OCI-LY3 (cell line): ENCODE data around the gene AMACR.

Source experiments
- H2AFZ ChIP-seq: fragments of 200-600, 300-600 bp; shearing (Covaris generic); 2 replicates; pipeline ENCODE4 v1.6.0; 2014; ENCODE audit warnings: antibody characterized with exemption, low read depth, low read length
- H3K27ac ChIP-seq: fragments of 200-600, 300-600 bp; sonication (generic); 2 replicates; pipeline ENCODE4 v1.5.1; 2014; ENCODE audit warnings: mild to moderate bottlenecking, low read length, moderate library complexity, mixed read lengths
- H3K27me3 ChIP-seq: fragments of 200-600, 300-600 bp; sonication (generic); 2 replicates; pipeline ENCODE4 v1.6.1; 2014; ENCODE audit warnings: low read depth, low read length, mixed read lengths
- H3K36me3 ChIP-seq: fragments of 200-600, 300-600 bp; sonication (generic); replicated peaks from 2 replicates; pipeline ENCODE3; 2014; ENCODE audit warnings: low read depth, low read length, mixed read lengths
- H3K4me1 ChIP-seq: fragments of 300-600, 200-600 bp; sonication (generic); 2 replicates; pipeline ENCODE4 v1.6.1; 2014; ENCODE audit warnings: low read length, mixed read lengths
- H3K4me2 ChIP-seq: fragments of 200-600, 300-600 bp; sonication (generic); 2 replicates; pipeline ENCODE4 v1.6.1; 2014; ENCODE audit warnings: low read length, mixed read lengths
- H3K4me3 ChIP-seq: fragments of 300-600, 200-600 bp; sonication (generic); 2 replicates; pipeline ENCODE4 v1.5.1; 2014; ENCODE audit warnings: antibody characterized with exemption, mild to moderate bottlenecking, low read length, moderate library complexity
- H3K79me2 ChIP-seq: fragments of 300-600, 200-600 bp; shearing (Covaris generic); 2 replicates; pipeline ENCODE4 v1.6.1; 2014; ENCODE audit warnings: mild to moderate bottlenecking, low read length, mixed read lengths
- H3K9ac ChIP-seq: fragments of 300-600, 200-600 bp; shearing (Covaris generic); 2 replicates; pipeline ENCODE4 v1.6.0; 2014; ENCODE audit warnings: mild to moderate bottlenecking, low read length, moderate library complexity
- H3K9me3 ChIP-seq: fragments of 200-600, 300-600 bp; shearing (Covaris generic); 2 replicates; pipeline ENCODE4 v1.6.1; 2014; ENCODE audit warnings: low read length, mixed read lengths; ENCODE audit not compliant: insufficient read depth
- H4K20me1 ChIP-seq: fragments of 200-600, 300-600 bp; sonication (generic); 2 replicates; pipeline ENCODE4 v1.6.1; 2016; ENCODE audit warnings: low read length, mixed read lengths; ENCODE audit not compliant: insufficient read depth
- CTCF ChIP-seq: fragments of 200-600, 300-600 bp; sonication (generic); IDR thresholded peaks from 2 replicates; pipeline ENCODE4 v1.5.1; 2014; ENCODE audit warnings: antibody characterized with exemption, low read length, low read depth
- EZH2phosphoT487 ChIP-seq: fragments of 200-600 bp; shearing (Covaris generic); IDR thresholded peaks from 2 replicates; pipeline ENCODE4 v1.6.1; 2018; ENCODE audit warnings: antibody characterized with exemption, mixed run types, low read depth

Gene AMACR

GRCh38 chr5:33984671-33985124 is 23.2 kb downstream of the AMACR start, which contains the start of gene SLC45A2:
Gene SLC45A2, minus strand, starts transcription at chr5:33984693. Its CDS starts 110 bp downstream, at chr5:33984583.
- Histone ChIP-seq H3K9ac (no peak within 1 kb of the TSS), H3K36me3 (peaks cover 17% of the 10 kb centered on the region), H3K4me3 (no peak within 1 kb of the TSS), H3K27me3 (no peaks in the 10 kb centered on the region), H3K79me2 (no peaks in the 10 kb centered on the region), H3K4me2 (no peak within 1 kb of the TSS), H3K27ac (no peak within 1 kb of the TSS), H2AFZ (no peak within 1 kb of the TSS), H3K4me1 (no peaks in the 10 kb centered on the region), H4K20me1 (no peaks in the 10 kb centered on the region), H3K9me3 (no peaks in the 10 kb centered on the region)
- TF ChIP-seq CTCF = no peak
- TF ChIP-seq EZH2phosphoT487 = no peak

GRCh38 chr5:33984178-33984577 is 23.7 kb downstream of the AMACR start:
- TF ChIP-seq EZH2phosphoT487 (no peak), CTCF (no peak)
- H3K4me3 ChIP-seq = no peak overlapping the region

GRCh38 chr5:33981408-33982162 is 26.3 kb downstream of the AMACR start:
- no peaks in the 10 kb centered on the region for H3K79me2 ChIP-seq
- no peak overlapping the region for H3K4me2 ChIP-seq
- no peak overlapping the region for H3K9ac ChIP-seq
- no peak overlapping the region for H3K4me3 ChIP-seq
- H3K4me1 ChIP-seq = no peaks in the 10 kb centered on the region
- H4K20me1 ChIP-seq = no peaks in the 10 kb centered on the region
- no peak overlapping the region for H3K27ac ChIP-seq
- no peaks in the 10 kb centered on the region for H3K9me3 ChIP-seq
- no peaks in the 10 kb centered on the region for H3K36me3 ChIP-seq
- TF ChIP-seq EZH2phosphoT487 (no peak), CTCF (no peak)
- no peaks in the 10 kb centered on the region for H3K27me3 ChIP-seq
- H2AFZ ChIP-seq = no peak overlapping the region

More at GRCh38 chr5:33984178-33984577, 23.7 kb downstream of the AMACR start:
- Histone ChIP-seq H3K79me2 (no peaks in the 10 kb centered on the region), H4K20me1 (no peaks in the 10 kb centered on the region), H3K36me3 (peaks cover 17% of the 10 kb centered on the region), H3K4me2 (no peak overlapping the region), H3K4me1 (no peaks in the 10 kb centered on the region), H3K9ac (no peak overlapping the region), H3K27ac (no peak overlapping the region), H3K27me3 (no peaks in the 10 kb centered on the region), H2AFZ (no peak overlapping the region), H3K9me3 (no peaks in the 10 kb centered on the region)

- TF ChIP-seq EZH2phosphoT487 (no peak), CTCF (no peak)
- Histone ChIP-seq H3K79me2 (no peaks in the 10 kb centered on the region), H3K4me3 (no peak overlapping the region), H3K9me3 (no peaks in the 10 kb centered on the region), H2AFZ (no peak overlapping the region), H3K36me3 (no peaks in the 10 kb centered on the region), H3K27ac (no peak overlapping the region), H4K20me1 (no peaks in the 10 kb centered on the region), H3K4me1 (no peaks in the 10 kb centered on the region), H3K9ac (no peak overlapping the region), H3K27me3 (no peaks in the 10 kb centered on the region), H3K4me2 (no peak overlapping the region)
Measured at GRCh38 chr5:33980030-33980429, 27.8 kb downstream of the AMACR start.
